Activated CD4-positive, CD25-positive, alpha-beta regulatory T cell treated with anti-CD3 and anti-CD28 coated beads, Interleukin-2, amount 50 U/mL, for 72 hours (primary cell): ENCODE results near the gene TBR1.

Experiments
- DNase-seq: peaks from one replicate; pipeline ENCODE4 v3.0.0; 2021

The TBR1 gene

DNA sequence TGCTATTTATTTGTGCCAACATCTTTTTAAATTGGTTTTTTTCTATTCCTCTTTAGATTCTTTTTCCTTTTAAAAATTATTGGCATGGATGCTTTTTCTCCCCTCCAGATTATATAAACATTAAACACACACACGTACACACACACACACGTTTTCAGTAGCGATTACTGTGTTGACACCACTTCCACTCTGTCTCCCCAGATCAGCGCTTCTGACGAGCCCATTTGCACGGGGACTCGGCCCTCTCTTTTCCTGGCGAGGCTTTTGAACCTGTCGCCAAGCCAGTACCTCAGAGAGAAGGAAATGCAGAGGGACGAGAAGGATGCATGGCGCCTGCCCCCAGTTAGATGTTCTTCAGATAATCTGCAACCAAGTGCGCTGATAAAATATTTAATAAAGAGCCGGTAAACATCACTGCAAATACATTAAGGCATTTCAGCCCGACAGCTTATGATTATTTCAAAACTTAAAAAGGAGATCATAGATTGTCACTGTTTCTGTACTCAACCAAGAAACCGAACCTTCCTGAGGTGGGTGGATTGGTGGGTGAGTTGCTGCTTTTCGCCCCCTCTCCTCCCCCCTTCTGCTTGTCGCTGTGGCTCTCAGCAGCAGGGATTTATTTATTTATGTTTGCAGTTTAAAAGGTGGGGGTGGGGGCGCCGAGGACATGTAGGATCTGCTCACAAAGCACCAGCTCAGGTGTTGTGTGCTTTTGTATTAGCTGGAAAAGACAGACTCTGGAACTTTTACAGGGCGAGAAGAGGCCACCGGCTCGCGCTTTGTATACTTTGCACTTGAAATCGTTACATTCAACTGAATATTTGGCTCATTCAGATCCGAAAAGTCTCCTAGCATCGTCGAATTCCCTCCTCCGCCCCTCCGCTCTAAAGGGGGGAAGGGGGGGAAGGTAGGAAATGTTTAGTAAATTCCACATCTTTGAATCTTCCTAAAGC lies 787 bp upstream of the TBR1 start:
- no peak for DNase-seq

DNA sequence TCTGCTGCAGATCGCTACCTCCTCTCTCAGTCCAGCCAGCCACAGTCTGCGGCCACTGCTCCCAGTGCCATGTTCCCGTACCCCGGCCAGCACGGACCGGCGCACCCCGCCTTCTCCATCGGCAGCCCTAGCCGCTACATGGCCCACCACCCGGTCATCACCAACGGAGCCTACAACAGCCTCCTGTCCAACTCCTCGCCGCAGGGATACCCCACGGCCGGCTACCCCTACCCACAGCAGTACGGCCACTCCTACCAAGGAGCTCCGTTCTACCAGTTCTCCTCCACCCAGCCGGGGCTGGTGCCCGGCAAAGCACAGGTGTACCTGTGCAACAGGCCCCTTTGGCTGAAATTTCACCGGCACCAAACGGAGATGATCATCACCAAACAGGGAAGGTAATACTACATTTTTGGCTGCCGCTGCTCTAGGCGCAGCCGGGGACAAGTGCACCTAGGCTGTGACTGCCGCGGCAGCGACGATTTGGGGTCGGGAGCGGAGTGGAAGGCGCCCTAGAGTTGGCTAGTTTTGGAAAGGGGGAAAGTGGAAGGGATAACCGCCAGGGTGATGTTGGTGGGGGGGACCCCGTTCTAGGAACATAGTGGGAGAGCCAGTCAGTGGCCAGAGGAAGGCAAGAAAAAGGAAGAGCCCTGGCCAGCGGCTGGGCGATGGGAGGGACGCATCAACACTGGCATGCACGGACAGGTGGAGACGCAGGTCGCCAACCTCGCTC lies 776 bp downstream of the TBR1 start:
- DNase-seq, result no peak

DNA sequence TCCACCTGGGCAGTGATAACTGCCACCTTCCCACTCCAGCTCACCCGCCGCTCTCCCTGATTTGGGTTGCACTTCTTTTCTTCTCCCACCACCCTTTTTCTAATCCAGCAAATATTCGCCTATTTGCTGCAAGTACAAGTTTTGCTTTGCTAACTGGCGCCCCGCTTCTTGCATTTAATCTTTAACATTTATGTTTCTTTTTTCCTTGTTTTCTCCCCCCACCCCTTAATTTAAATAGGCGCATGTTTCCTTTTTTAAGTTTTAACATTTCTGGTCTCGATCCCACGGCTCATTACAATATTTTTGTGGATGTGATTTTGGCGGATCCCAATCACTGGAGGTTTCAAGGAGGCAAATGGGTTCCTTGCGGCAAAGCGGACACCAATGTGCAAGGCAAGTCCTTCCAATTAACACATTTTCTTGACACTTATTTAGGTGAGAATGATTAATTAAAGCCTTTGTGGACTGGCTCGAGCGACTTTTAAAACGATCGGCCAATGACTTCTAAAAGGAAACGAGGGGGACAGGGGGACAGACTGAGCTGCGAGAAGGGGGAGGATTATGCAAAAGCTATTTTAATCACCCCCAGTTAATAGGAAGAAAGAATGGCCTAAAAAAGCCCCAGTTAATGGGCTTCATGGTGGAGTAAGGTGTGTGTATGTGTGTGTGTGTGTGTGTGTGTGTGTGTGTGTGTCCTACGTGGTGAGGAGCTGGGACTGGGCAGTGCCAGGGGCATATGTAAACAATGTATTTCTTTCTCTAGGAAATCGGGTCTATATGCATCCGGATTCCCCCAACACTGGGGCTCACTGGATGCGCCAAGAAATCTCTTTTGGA lies 1.6 kb downstream of the TBR1 start:
- no peak for DNase-seq

DNA sequence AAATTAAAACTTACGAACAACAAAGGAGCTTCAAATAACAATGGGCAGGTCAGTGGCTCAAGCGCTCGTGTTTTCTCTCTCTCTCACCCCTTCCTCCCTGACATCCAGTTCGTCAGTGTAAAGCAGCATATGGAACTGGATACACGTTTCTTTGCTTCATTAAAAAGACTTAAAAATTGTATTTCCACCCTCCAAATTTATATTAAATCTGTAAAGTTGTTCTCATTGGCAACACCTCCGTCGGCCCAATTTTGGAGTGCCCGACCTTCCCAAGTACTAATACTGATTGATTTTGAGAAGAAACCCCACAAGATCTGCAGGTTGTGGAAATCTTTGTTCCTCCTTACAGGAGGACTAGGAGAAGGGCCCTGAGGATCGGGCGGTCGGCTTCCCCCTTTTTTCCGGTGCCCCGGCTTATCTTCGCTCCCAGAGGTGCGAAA lies 2.2 kb downstream of the TBR1 start:
- no peak for DNase-seq

DNA sequence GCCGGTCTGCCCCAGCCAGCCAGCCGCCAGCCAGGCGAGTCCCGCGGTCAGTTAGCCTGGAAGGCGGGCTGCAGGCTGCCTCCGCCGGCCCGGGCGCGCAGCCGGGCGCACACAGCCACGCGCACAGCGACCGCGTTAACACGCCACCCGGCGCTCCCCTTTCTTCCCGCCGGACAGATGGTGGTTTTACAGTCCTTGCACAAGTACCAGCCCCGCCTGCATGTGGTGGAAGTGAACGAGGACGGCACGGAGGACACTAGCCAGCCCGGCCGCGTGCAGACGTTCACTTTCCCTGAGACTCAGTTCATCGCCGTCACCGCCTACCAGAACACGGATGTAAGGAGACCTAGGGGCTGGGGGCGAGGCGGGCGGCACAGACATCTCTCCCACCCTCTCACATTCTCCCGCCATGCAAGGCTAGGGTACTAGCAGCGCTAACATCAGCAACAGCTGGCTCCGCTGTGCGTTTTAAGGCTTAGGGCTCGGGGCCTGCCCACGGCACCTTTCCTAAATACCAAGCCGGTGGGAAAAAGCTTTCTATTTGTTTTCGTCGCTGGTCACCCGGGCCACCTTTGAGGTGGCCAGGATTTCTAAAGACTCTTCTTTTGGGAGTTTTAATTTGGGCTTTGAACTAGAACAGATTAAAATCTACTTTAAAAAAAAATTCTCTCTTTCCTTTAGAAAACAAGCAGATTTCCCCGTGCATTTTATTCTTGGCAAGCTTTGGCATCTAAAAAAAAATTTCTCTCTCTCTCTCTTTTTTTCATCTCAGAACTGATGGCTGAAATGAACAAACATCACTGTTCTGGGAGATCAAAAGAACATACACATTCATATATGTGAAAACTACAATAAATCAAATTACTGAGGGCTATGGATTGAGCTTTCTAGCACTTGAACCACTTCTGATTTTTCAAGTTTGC lies 2.9 kb downstream of the TBR1 start:
- DNase-seq, result no peak

DNA sequence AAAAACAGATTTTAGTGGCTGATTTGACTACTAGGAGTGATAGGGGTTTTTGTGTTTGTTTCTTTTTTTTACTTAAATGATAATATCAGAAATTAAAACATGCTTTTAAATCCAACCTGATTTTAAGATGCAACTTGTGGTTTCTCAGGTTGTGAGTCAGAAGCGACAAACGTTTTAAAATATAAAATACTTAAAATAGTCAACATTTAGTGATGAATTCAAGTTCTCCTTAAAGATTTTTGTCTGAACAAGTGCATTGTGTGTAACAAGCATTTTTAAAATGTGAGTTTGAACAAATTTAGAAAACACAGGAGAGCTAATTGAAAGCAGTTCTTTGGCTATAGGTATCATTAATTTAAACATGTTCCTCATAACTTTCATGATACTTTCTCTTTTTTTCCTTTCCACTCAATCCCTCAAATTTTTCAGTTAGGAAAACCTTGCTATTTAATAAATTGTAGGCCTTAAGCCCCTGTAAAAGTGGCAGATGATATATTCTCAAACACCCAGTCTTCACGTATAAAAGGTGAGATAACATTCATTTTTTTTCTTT lies 3.6 kb downstream of the TBR1 start:
- no peak for DNase-seq

DNA sequence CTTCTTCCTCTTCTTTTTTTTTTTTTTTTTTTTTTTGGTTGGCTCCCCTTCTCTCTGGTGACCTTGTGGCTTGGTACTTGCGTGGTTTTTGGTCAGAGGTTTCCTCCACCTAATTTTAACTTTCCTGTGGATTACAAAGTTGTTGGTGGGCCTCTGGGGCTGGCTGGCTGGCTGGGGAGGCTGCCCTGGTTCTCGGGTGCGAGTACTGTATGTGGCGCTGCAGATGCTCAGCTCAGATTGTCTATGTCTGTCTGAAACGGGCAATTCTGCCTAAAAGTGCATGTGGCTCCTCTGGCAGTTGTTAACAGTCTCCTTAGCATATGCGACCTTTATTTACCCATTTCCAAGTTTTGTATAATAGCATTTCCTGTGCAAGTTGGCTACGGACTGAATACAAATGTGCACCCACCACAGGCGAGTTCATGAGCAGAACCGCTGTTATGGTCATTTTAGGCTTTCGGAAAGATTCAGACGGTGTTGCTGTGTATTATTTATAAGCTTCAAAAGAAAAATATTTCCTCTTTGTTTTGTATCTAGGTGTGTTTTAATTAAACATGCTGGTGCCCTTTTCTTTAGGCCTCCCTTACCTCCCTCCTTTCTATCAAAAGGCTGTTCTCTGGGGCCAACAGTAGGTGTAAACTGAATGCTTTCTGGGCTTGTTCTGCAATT lies 4.4 kb downstream of the TBR1 start:
- DNase-seq, result no peak

DNA sequence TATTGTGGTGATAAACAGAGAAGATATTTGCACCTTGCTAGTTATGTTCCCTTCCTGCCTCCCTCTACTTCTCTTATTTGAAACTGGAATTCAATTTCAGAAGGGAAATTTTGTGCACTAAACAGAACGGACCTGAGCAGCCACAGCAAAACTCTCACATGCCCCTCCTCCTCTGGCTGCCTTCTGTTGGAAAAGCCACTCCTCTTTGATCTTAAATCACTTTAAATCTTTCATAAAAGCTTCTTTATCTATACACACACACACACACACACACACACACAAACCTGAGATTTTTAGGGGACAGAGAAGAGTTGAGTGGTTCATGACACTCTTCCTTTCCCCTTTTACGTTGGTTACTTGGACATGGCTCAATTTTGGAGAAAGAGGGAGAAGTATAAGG lies 5.6 kb downstream of the TBR1 start:
- DNase-seq, result no peak

DNA sequence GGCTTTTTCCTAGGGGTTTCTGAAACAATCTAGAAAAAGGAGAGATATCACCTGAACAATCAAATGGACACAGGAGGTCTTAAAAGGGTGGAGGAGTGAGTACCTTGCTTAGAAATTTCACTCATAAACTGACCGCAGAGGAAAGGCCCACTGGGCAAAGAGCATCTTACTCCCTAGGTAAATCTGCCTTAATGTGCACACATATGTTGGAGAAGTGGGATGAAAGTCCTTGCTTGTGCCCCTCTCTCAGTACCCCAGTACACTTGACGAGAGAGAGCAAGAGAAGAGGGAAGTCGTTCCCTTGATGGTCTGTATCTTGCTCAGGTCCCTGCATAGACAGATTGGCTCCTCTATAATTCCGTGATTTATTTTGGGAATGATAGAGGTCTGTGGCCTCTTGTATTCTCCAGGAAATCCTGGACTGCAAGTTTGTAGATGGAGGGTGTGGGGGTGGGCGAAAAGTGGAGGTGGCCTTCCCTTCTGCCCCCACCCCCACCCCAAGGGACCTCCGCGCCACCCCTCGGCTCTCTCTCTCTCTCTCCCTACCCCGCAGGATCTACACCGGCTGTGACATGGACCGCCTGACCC lies 6.8 kb downstream of the TBR1 start:
- no peak for DNase-seq

DNA sequence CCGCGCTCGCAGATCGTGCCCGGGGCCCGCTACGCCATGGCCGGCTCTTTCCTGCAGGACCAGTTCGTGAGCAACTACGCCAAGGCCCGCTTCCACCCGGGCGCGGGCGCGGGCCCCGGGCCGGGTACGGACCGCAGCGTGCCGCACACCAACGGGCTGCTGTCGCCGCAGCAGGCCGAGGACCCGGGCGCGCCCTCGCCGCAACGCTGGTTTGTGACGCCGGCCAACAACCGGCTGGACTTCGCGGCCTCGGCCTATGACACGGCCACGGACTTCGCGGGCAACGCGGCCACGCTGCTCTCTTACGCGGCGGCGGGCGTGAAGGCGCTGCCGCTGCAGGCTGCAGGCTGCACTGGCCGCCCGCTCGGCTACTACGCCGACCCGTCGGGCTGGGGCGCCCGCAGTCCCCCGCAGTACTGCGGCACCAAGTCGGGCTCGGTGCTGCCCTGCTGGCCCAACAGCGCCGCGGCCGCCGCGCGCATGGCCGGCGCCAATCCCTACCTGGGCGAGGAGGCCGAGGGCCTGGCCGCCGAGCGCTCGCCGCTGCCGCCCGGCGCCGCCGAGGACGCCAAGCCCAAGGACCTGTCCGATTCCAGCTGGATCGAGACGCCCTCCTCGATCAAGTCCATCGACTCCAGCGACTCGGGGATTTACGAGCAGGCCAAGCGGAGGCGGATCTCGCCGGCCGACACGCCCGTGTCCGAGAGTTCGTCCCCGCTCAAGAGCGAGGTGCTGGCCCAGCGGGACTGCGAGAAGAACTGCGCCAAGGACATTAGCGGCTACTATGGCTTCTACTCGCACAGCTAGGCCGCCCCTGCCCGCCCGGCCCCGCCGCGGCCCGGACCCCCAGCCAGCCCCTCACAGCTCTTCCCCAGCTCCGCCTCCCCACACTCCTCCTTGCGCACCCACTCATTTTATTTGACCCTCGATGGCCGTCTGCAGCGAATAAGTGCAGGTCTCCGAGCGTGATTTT lies 7.6 kb downstream of the TBR1 start:
- DNase-seq, result no peak

DNA sequence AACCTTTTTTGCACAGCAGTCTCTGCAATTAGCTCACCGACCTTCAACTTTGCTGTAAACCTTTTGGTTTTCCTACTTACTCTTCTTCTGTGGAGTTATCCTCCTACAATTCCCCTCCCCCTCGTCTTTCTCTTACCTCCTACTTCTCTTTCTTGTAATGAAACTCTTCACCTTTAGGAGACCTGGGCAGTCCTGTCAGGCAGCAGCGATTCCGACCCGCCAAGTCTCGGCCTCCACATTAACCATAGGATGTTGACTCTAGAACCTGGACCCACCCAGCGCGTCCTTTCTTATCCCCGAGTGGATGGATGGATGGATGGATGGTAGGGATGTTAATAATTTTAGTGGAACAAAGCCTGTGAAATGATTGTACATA lies 8.3 kb downstream of the TBR1 start:
- DNase-seq, result no peak

DNA sequence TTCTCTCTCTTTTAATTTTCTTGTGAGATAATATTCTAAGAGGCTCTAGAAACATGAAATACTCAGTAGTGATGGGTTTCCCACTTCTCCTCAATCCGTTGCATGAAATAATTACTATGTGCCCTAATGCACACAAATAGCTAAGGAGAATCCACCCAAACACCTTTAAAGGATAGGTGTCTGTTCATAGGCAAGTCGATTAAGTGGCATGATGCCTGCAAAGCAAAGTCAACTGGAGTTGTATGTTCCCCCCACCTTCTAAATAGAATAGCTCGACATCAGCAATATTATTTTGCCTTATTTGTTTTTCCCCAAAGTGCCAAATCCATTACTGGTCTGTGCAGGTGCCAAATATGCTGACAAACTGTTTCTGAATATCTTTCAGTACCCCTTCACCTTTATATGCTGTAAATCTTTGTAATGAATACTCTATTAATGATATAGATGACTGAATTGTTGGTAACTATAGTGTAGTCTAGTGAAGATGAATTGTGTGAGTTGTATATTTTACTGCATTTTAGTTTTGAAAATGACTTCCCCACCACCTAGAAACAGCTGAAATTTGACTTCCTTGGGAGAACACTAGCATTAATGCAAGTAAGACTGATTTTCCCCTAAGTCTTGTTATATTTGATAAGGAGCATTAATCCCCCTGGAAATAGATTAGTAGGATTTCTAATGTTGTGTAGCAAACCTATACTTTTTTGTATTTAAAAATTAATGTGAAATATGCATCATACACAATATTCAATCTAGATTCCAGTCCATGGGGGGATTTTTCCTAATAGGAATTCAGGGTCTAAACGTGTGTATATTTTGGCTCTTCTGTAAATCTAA lies 9.0 kb downstream of the TBR1 start:
- DNase-seq, result no peak

DNA sequence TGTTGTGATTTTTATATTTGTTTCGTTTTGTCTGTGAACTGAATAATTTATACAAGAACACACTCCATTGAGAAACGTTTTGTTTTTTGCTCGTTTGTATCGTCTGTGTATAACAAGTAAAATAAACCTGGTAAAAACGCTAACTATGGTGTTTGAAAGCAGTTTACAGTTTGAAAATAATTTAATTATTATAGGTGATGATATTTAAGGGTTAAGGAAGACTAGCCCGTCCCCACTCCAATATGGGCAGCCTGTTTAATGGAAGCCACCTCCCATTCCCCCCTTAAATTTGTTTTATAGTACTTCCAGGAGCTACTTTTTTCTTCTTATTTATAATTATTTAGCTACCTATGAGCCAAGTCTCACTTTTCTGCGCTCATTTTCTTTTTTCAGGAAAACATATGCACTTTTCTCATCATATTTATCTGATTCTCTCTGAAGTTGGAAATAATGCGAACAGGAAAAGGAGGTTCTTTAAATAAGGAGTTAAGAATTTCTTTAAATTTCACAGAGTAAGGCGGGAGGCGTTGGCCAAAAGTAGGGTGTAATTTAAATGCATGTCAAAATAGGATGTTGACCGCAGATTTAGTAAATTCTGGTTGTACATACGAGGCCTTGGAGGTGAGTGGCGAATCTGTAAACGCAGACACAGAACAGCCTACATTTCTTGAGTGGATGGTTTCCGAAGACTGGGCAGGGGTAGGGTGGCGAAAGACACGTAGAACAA lies 9.8 kb downstream of the TBR1 start:
- DNase-seq, result no peak

DNA sequence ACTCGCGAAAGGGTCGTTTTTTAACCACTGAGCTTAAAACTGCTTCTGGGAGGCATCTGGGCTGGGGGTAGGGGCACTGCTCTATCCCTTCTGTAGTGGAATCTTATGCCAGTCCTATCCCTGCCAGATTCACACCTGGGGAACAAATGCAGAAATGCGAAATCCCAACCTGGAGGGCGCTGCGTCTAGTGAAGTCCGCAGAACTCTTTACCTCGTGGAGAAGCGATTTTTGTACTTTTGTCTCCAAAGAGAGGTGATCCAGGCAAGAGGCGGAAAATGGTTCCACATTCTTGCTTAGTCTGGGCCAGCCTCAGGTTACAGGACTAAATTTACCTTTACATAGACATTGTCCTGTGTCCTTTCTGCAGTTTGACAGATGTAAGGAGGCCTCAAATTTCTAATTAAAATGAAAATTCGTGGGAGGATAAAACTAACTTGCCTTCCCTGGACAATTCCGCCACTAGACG lies 10.4 kb downstream of the TBR1 start:
- DNase-seq, result no peak

DNA sequence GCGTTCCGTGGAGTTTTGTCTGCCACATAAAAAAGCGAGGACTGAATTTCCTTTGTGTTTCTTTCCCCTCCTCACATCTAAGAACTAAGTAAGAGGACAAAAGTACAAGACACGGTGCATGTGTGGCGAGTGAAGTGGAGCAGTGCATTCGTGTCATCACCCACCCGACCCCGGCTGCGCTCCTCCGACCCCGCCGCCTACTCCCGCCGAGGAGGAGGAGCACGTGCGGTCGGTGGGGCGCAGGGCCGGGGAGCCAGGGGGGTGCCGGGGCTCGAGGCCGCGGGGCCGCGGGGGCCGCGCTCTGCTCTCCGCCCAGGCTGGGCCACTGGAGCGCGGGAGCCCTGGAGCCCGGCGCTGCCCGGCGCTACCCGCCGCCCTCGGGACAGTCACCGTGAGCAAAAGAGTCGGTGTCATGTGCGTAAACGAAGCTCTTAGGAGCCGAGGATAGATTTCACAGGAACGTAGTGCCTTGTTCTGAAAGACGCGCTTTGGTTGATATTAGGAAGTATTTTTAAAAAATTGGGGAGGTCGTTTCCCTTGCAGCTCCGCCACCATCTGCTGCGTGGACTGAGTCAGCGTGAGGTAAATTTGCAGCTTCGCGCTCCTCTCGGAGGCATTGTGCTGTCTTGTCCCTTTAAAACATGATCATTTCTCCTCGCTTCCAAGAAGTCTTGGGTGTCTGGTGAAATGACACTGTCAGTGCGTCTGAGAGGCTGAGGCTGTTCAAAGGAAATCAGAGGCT lies 11.0 kb downstream of the TBR1 start:
- no peak for DNase-seq

DNA sequence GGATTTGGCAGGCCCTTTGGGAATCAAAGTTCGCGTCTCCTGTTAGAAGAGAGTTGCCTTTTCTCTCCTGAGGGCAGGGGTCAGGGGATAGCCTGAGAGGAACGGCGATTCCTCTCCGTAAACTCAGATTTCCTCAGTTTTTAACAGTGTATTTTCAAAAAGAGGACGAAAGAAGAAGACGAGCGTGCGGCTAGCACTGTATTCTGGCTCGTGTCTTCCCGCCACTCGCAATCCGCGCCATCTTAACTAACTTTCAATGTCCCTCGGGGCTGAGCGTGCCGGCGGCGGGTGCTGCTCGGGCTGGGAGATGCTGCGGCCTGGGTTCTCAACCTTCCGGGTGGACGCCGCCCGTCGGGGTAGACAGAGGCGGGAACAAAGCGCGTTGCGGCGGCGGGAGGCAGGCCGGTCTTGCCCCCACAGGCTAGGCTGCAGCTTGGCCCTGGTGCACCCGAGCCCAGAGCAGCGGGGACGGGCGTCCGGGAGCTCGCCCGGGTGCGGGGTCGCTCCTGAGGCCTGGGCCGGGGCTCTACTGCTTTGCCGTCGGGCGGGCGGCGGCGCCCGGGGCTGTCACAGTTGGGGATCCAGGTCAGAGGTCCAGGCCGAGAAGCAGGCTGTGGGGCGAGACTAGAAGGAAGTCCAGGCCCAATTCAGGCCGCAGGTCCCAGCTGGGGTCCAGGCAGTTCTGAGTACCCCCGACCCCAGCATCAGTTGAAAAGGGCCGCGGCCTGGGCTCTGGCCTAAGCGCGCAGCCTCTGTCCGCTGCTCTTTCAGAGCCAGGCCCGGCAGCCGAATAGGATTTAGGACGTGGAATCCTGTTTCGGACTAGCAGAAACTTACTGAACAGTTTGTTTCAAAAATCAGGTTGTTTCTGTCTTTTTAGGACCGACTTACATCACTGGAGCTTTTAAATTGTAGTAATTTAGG lies 11.8 kb downstream of the TBR1 start:
- DNase-seq, result no peak
